HG03196 (cell line): ENCODE measurements around the gene P2RY4.
"Not testable (repeated sequence)": the region's sequence is repeated elsewhere in the genome, so short reads cannot be mapped to it uniquely, and the experiment has no call there.

Source experiments
- ATAC-seq: cut with Tn5 transposase; IDR thresholded peaks from one replicate; pipeline ENCODE4 v1.9.1; 2021; ENCODE audit not compliant: unreplicated experiment

The P2RY4 gene

DNA sequence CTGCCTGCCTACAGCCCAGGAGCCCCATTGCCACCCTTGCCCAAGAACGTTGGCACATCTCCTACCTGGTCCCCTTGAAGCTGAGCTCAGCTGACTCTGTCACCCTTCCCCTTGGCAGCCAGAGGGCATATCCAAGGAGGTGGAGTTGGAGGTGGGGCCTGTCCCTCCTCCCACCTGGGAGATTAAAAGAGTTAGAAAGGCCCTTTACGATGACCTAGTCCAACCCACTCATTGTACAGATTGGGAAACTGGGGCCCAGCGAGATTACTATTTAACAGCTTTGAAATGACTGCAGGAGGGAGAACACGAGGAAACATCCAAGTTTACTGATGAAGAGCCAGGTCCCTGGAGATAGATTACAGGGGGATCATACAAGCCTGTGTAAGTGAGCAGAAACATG is at the start of gene P2RY4:
Gene P2RY4 (minus strand): TSS at position 101 of the 400 bp plus-strand sequence. CDS start 580 bp downstream, outside the sequence.
- ATAC-seq, result no peak

DNA sequence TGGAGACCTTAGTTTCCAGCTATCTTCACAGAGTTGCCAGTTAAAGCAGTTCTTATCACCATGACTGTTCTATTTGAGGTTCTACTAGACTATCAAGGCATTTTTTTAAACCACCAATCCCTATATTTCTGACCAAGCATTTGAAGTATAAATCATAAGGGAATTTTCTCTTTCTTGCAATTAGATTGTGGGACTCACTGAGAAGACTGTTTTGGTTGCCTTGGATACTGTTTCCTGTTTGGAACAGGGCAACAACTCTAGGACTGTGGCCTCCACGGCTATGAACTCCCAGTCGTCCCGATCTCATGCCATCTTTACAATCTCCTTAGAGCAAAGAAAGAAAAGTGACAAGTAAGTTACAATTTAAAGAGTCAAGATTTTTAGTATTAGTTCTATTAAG is 41.7 kb upstream of the P2RY4 start:
- ATAC-seq, result no peak

DNA sequence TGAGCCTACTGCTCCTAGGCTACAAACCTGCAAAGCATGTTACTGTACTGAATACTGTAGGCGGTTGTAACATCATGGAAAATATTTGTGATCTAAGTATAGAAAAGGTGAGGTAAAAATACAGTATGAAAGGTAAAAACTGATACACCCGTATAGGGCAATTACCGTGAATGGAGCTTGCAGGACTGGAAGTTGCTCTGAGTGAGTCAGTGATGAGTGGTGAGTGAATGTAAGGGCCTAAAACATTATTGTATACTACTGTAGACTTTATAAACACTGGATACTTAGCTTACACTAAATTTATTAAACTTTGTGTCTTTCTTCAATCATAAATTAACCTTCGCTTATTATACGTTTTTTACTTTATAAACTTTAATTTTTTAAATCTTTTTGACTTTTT is 33.6 kb upstream of the P2RY4 start:
- ATAC-seq, result no peak

GRCh38 chrX:70292788-70293187 is 32.8 kb upstream of the P2RY4 start:
- ATAC-seq, result no peak

DNA sequence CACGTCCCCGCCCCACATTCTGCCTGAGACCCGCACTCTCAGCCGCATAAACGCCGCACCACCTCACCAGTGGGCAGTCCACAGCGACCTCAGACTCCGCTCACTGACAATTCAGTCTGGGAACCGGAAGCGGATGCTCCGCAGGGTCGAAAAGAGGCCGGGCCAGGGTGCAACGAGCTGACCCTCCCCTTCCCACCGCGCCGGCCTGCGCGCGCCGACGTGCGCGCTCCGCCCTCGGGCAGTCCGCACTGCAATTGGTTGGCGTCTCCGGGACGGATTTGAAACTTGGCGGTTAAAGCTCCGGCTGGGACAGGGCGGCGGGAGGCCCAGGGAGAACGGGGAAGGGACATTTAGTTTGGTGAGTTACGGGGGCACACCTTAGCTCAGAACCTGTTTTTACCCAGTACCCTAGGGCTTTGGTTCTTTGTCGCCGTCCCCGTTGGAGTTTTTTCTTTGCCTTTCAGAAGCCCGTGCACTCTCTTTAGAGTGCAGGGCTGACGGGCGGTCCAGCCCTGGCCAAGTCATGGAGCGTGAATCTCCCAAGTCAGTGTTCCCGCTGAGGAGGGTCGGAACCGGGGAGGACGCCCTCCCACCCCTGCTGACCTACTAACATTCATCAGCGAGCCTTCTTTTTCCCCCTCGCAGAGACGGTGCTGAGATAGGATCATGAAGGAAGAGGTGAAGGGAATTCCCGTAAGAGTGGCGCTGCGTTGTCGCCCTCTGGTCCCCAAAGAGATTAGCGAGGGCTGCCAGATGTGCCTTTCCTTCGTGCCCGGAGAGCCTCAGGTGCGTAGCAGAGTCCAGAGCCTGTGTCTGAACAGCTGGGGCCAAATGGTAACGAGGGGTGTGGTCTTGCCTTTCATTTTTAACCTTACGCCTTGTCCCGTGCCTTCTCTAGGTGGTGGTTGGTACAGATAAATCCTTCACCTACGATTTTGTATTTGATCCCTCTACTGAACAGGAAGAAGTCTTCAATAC is 30.1 kb upstream of the P2RY4 start, which contains the start of the genes KIF4A and PDZD11:
Gene KIF4A (plus strand): TSS at position 312 of the 978 bp plus-strand sequence. CDS start 355 bp downstream, at position 667.
Gene PDZD11 (minus strand): TSS at position 135 of the 978 bp plus-strand sequence. CDS start 586 bp downstream, outside the sequence.
- ATAC-seq, result peak; percentile 95

DNA sequence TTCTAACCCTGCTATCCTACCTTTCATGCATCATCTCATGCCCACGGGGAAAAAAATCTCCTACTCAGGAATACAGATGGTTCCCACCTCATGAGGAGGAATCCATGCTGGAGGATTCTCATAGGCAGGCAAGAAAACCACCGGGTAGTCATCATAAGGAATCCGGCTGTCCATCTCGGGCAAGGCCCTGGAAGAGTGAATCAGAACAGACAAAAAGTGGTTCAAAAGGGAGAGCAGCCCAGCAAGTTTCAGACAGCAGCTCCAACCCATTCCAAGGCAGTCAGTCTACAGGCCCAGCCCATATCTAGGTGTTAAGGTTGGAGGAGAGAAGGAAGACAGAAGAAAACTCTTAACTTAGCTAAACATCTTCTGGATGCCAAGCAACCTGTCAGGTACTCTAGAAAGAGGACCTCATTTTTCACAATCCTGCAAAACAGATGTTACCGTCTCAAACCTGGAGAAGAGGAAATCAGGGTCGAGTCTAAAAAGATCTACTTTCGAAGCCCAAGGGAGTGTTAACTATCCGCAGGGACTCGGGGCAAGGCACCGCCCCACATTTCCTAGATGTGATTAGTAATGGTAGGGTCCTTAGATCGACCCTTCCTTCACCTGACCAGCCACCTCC is 29.3 kb upstream of the P2RY4 start:
- no peak for ATAC-seq

DNA sequence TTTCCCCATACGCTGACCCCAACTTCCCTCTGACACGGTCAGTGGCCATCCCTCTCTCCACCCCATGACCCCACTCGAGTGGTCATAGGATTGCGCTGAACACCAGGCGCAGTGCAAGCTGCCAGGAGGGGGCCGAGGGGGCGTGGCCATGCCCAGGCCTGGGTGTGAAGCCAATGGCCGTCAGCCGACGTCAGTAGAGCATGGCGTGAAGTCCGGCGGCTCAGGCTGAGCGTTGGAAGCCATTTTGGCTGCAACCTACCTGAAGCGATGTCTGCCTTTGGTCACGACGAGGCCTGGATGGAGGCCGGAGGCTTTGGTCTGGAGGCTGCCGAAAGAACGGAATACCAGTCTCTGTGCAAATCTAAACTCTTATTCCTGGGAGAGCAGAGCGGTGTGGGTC is 21.9 kb upstream of the P2RY4 start, which contains the start of gene RAB41:
Gene RAB41 (plus strand): TSS at position 222 of the 400 bp plus-strand sequence. CDS start 46 bp downstream, at position 268.
- no peak for ATAC-seq

- ATAC-seq, result no peak
These were observed 20.6 kb upstream of the P2RY4 start for GRCh38 chrX:70280573-70280972.

GRCh38 chrX:70279081-70279480 is 19.1 kb upstream of the P2RY4 start:
- no peak for ATAC-seq

DNA sequence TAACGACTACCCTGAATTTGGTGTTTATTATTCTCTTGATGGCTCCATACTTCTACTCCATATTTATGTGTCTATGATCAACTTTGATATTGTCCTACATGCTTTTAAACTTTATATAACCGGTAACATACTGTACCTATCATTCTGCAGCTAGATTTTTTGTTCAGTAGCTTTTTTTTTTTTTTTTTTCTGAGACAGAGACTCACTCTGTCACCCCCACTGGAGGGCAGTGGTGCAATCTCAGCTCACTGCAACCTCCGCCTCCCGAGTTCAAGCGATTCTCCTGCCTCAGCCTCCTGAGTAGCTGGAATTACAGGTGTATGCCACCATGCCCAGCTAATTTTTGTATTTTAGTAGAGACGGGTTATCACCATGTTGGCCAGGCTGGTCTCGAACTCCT is 14.0 kb upstream of the P2RY4 start:
- not testable (repeated sequence) for ATAC-seq

DNA sequence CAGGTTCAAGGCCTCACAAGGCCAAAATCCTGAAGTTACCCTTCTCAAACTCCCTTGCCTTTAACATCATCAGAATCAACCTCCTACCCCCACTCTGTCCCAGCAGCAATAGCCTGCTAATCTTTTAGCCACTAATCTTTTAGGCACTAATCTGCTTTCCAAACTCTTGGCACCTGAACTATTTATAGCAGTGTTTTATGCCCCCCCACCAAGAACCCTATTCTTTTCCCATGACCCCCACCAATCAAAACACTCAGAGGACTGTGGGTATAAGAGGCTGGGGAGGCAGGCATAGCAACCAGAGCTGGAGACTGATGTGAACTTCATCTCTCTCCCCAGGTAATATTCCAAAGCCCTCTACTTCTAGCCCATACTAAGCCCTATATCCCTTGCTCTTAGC is 8.0 kb upstream of the P2RY4 start, which contains the start of gene ARR3:
Gene ARR3 (plus strand): TSS at position 301 of the 400 bp plus-strand sequence. CDS start 1,052 bp downstream, outside the sequence.
- no peak for ATAC-seq

DNA sequence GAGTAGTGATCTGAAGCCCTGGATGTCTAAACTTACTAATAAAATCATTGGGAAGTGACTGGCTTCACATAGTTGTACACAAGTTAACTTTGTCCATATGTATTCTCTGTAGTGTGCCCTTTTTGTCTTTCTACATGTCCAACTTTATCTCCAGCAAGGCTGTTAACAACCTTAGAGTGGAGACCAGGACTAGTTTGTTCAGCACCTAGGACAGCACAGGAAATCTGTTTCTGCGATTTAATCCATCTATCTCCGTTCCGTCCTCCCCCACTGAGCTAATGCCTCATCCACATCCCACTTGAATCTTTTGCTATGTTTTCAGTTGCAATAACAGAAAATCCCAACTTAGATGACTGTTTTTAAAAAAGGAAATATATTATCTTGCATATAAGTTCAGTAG is 4.8 kb upstream of the P2RY4 start:
- ATAC-seq, result no peak

DNA sequence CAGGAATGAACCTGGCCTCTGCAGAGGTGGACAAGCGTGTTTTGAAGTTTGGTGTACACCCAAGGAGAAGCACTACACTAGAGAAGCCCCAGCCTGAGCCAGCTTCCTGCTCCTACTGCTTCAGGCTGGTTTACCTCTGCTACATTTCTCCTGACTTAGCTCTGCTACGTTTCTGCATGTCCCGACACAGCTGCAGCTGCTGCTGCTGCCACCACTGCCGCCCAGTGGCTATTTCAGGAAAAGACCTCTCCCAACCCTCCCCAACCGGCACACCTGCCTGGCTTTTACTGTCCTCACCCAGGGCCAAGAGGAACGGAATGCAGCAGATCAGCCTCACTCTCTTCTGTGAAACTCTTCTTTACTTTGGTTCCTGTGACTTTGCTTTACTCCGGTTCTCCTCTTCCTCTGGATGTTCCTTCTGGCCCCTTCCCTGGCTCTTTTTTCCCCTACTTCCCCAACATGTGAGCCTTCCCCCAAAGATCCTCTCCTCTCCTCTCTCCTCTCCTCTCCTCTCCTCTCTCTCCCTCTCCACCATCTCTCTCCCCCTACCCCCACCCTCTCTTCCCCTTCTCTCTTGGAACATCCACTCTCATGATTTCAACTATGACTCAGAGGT is 3.1 kb upstream of the P2RY4 start:
- no peak for ATAC-seq

DNA sequence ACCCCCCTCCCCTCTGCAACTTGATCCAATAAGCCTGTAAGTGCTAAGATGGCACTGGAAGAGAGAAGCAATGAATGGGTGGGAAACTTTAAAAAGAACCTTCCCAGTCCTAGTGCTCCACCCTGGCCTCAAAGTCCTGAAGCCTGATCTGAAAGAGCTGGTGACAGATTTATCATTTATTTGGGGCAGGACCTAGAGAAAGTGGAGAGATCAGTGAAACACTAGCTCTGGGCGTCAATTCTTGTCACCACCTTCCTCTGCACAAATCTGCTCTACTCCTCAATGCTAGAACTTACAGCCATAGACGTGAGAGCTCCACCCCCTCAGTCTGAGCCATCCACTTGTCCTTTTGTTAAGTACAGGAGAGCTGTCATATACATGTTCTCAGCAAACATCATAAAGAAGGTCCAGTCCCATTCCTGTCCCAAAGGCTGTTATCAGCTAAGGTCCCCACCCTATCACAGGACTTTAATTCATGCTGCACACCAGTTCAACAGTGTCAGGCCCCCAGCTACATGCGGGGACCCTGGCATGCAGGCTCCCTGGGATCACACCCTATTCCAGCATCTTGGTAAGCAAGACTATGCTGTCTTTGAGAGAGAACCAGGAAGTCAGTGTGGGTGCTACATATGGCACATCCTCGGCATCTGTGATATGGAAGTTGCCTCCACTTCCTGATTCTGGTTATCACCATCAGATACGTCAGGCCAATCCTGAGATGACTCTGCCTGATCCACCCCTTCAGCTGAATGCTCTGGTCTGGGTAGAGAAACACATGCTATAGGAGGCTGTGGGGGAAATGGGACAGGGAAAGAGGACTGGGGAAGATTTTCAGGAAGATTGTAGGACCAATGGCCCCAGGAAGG is 2.3 kb downstream of the P2RY4 start:
- ATAC-seq, result no peak

GRCh38 chrX:70255452-70255851 is 4.6 kb downstream of the P2RY4 start:
- no peak for ATAC-seq

DNA sequence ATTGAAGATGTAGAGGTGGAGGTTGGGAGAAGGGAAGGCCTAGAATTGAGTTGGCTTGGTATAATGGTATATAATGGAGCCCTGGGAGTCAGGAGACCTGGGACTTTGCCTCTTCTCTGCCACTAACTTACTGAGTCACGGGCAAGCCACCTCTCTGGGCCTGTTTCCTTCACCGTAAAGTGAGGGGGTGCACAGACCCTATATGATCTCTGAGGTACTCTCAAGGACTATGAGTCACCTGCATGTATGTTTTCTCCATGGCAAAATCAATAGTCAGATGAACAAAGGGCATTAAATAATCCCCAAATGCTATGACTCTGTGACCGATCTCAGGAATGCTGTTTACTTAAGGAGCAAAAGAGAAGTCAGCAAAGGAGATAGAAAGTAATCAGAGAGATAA is 5.1 kb downstream of the P2RY4 start:
- ATAC-seq, result no peak

DNA sequence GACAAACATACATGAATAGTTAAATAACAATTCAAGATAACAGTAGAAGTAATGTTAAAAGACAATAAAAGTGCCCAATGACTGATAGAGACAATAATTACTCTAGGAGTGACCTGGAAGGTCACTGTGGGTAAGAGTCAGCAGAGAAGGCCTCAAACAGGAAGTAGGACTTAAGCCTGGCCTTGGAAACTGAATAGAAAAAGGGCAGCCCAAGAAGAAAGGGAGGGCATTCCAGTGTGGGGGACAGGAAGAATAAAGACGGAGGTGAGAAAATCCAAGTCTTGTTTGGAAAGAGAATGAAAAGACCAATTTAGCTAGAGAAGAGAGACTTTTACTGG is 6.0 kb downstream of the P2RY4 start:
- no peak for ATAC-seq

DNA sequence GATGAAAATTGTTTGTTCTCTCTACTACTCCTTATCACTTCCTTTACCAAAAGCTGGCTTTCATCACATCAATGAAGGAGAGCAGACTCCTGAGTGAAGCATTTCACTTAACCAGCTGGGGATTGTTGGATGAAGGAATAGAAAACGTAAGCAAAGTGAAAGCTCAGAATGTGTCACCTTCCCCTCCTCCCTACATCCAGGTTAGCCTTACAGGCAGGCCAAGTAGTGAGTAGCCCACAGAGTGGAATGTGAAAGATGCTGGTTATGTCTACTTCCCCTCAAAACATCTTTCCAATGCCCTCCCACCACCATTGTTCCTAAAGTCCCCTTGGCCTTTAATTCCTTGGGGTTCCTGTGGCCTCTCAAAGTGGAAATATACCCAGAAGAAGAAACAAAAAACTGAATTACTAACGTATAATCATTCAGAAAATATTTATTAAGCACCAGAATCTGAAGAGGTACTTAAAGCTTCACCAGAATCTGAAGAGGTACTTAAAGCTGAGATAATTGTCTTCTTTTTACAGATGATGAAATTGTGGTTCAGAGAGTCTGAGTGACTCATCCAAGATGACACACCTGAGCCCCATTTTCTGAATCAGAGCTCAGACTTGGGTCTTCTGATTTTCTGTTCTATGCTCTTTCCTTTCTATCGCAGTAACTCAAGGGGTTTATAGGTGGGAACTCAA is 6.5 kb downstream of the P2RY4 start:
- ATAC-seq, result no peak

- no peak for ATAC-seq
These were observed 7.5 kb downstream of the P2RY4 start for GRCh38 chrX:70252491-70252890.

- ATAC-seq, result no peak
These were observed 12.8 kb downstream of the P2RY4 start for GRCh38 chrX:70247252-70247651.
